Activated T-helper 1 cell treated with Interleukin-2 at 50 U/mL for 16 hours (primary cell): ENCODE results near the gene DMWD.

ENCODE experiments used
- DNase-seq: peaks from one replicate; pipeline ENCODE4 v3.0.0-alpha.2; 2020; ENCODE audit warnings: low read depth

DMWD gene

DNA sequence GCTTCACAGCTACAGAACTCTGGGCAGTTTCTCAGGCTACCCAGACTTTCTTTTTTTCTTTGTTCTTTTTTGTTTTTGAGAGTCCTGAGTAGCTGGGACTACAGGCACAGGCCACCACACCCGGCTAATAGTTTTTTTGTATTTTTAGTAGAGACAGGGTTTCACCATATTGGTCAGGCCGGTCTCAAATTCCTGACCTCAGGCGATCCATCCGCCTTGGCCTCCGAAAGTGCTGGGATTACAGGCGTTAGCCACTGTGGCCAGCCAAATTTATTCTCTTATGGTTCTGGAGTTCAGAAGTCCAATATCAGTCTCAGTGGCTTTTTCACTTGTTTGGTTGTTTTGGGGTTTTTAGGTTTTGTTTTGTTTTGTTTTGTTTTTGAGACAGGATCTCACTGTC, 47.0 kb downstream of the DMWD start:
- DNase-seq = no peak

DNA sequence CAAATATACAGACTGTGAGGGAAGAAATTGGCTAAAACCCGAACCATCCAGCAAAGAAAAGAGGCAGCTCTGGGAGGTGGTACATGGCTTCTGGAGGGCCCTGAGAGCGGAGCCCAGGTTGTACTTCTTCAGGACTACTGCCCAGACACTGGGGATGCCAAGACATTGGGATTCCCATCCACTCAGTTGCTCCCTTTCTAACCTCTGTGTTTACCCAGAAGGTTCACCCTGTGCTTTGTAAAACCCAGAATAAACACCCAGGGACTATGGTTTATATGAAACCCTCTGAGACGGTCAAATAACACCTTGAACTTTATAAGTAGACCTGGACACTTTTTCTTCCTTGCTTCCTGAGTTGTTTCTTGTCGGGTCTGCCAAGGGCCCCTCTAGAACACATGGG, 49.7 kb downstream of the DMWD start:
- DNase-seq = no peak

GRCh38 chr19:45739498-45740439, 52.9 kb downstream of the DMWD start:
- no peak for DNase-seq

- DNase-seq = no peak
Observed at GRCh38 chr19:45733160-45733810, 59.4 kb downstream of the DMWD start, which contains the start of gene MEIOSIN. MEIOSIN (plus strand) TSS chr19:45733439; CDS start chr19:45735377, 1,938 bp downstream.
